ENCODE measurements around the gene CAPN5.

The CAPN5 gene

GRCh38 chr11:77135069-77135468 lies 68.3 kb downstream of the CAPN5 start:
- no peak for DNase-seq (ENCODE audit: low spot score)

GRCh38 chr11:77136074-77136473 lies 69.3 kb downstream of the CAPN5 start:
- DNase-seq (ENCODE audit: low spot score) = no peak

GRCh38 chr11:77136784-77137420 lies 70.1 kb downstream of the CAPN5 start:
- DNase-seq (ENCODE audit: low spot score) = no peak

GRCh38 chr11:77137421-77137820 lies 70.7 kb downstream of the CAPN5 start:
- no peak for DNase-seq (ENCODE audit: low spot score)

GRCh38 chr11:77138106-77138649 lies 71.4 kb downstream of the CAPN5 start:
- no peak for DNase-seq (ENCODE audit: low spot score)

- DNase-seq (ENCODE audit: low spot score) = no peak
Observed at GRCh38 chr11:77139201-77139600, 72.4 kb downstream of the CAPN5 start.

GRCh38 chr11:77140231-77140851 lies 73.6 kb downstream of the CAPN5 start:
- DNase-seq (ENCODE audit: low spot score) = no peak

GRCh38 chr11:77141034-77141433 lies 74.3 kb downstream of the CAPN5 start:
- no peak for DNase-seq (ENCODE audit: low spot score)

GRCh38 chr11:77141475-77141874 lies 74.7 kb downstream of the CAPN5 start:
- no peak for DNase-seq (ENCODE audit: low spot score)

- no peak for DNase-seq (ENCODE audit: low spot score)
Observed at GRCh38 chr11:77142091-77142975, 75.6 kb downstream of the CAPN5 start.

GRCh38 chr11:77143405-77144020 lies 76.7 kb downstream of the CAPN5 start:
- DNase-seq (ENCODE audit: low spot score) = no peak

GRCh38 chr11:77144196-77144856 lies 77.6 kb downstream of the CAPN5 start:
- DNase-seq (ENCODE audit: low spot score) = no peak

- DNase-seq (ENCODE audit: low spot score) = no peak
Observed at GRCh38 chr11:77144857-77145428, 78.2 kb downstream of the CAPN5 start.

GRCh38 chr11:77146261-77147035 lies 79.7 kb downstream of the CAPN5 start:
- DNase-seq (ENCODE audit: low spot score) = no peak

- no peak for DNase-seq (ENCODE audit: low spot score)
Observed at GRCh38 chr11:77147036-77147315, 80.2 kb downstream of the CAPN5 start.

GRCh38 chr11:77147668-77148321 lies 81.0 kb downstream of the CAPN5 start:
- no peak for DNase-seq (ENCODE audit: low spot score)

- DNase-seq (ENCODE audit: low spot score) = no peak
Observed at GRCh38 chr11:77148963-77149715, 82.4 kb downstream of the CAPN5 start.

- DNase-seq (ENCODE audit: low spot score) = no peak
Observed at GRCh38 chr11:77149716-77150392, 83.1 kb downstream of the CAPN5 start.

- DNase-seq (ENCODE audit: low spot score) = no peak
Observed at GRCh38 chr11:77150836-77151235, 84.1 kb downstream of the CAPN5 start.

Measured in kidney capillary endothelial cell (primary cell).